Epithelial cell of proximal tubule (primary cell): ENCODE measurements around the gene BCL3. TPM values are rescaled to one million over a fixed set of nuclear protein-coding genes. Genes with fewer than 3 reads are reported as not detected.

ENCODE experiments used
- DNase-seq: peaks from one replicate; pipeline ENCODE4 v3.0.0-alpha.2; 2011; ENCODE audit warnings: low read depth
- H3K4me3 ChIP-seq: 2 replicates; pipeline ENCODE4 v1.5.1; 2011; ENCODE audit warnings: low read depth, mild to moderate bottlenecking, low read length
- total RNA-seq: library from RNA; depleted of rRNA; stranded (reverse); fragments of >200 nt; gene quantifications from 2 replicates; pipeline ENCODE4 v1.2.3, GENCODE V29; 2015
- TF ChIP-seq, protein P1 (sequence below): conservative IDR thresholded peaks from 2 replicates; pipeline ENCODE4 v1.5.1; 2012; ENCODE audit warnings: low read depth, mild to moderate bottlenecking, low read length

The BCL3 gene
- total RNA-seq, 1 donor from 2014 or later: 49.3 TPM

DNA sequence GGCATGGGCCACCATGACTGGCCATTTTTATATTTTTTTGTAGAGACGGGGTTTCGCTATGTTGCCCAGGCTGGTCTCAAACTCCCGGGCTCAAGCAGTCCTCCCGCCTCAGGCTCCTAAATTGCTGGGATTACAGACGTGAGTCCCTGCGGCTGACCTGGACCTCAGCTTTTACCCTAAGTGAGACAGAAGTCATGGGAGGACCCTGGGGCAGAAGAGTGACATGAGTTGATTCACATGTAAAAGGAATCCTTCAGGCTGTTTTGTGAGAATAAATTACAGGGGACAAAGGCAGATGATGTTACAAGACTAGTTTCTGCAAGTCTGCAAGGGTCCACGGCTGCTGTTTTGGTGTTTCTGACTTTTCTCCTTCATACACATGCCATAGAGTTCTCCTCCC is 57.8 kb downstream of the BCL3 start:
- no peak for DNase-seq
- TF ChIP-seq, protein P1, sequence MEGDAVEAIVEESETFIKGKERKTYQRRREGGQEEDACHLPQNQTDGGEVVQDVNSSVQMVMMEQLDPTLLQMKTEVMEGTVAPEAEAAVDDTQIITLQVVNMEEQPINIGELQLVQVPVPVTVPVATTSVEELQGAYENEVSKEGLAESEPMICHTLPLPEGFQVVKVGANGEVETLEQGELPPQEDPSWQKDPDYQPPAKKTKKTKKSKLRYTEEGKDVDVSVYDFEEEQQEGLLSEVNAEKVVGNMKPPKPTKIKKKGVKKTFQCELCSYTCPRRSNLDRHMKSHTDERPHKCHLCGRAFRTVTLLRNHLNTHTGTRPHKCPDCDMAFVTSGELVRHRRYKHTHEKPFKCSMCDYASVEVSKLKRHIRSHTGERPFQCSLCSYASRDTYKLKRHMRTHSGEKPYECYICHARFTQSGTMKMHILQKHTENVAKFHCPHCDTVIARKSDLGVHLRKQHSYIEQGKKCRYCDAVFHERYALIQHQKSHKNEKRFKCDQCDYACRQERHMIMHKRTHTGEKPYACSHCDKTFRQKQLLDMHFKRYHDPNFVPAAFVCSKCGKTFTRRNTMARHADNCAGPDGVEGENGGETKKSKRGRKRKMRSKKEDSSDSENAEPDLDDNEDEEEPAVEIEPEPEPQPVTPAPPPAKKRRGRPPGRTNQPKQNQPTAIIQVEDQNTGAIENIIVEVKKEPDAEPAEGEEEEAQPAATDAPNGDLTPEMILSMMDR: no peak
- no peak overlapping the region for H3K4me3 ChIP-seq

DNA sequence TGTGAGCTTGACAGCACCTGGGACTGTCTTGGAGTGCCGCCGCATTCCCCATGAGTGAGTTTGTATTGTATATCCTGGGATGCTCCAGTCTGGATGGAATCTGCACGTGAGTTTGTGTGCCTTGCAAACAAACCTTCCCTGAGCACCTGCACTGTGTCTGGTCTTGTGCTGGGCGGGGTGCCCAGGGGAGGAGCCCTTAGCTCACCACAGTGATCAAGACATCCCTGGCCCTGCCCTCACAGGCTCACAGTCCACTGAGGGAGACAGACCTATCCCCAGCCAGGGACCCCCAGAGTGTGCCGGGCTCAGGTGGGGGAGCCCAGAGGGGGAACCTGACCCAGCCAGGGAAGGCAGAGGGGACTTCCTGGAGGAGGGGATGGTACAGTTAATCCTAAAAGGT is 58.7 kb downstream of the BCL3 start:
- no peak for DNase-seq
- TF ChIP-seq, protein P1: no peak
- H3K4me3 ChIP-seq: no peak overlapping the region

DNA sequence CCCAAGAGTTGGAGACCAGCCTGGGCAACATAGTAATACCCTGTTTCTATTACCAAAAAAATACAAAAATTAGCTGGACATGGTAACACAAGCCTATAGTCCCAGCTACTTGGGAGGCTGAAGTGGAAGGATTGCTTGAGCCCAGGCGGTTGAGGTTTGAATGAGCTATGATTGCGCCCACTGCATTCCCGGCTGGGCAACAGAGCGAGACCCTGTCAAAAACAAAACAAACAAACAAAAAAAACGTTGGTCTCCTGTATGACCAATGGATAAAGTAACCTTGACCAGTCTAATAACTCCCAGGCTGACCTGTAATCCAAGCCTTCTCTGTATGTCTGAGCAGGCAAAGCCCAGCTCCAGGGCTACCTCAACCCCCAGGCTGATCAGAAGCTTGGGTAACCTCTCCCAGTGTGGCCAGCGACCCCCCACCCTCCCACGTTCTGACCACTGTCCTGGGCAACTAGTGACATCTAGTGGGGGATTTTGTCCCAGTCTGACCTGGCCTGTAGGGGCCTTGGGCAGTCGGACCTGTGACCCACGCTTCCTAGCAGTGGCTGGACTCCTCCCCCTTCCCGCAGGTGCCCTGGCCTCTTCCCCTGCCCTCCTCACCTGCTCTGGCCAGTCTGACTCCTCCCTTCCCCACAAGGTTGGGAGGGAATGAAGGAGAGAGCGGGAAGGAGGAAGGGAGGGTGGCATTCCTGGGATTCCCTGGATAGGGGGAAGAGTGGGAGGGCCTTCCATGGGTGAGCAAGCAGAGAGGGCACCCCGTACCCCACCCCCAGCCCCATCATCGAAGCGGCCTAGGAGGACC is 59.3 kb downstream of the BCL3 start:
- DNase-seq: peak; percentile 31
- no peak overlapping the region for H3K4me3 ChIP-seq
- TF ChIP-seq, protein P1: peak; percentile 60

DNA sequence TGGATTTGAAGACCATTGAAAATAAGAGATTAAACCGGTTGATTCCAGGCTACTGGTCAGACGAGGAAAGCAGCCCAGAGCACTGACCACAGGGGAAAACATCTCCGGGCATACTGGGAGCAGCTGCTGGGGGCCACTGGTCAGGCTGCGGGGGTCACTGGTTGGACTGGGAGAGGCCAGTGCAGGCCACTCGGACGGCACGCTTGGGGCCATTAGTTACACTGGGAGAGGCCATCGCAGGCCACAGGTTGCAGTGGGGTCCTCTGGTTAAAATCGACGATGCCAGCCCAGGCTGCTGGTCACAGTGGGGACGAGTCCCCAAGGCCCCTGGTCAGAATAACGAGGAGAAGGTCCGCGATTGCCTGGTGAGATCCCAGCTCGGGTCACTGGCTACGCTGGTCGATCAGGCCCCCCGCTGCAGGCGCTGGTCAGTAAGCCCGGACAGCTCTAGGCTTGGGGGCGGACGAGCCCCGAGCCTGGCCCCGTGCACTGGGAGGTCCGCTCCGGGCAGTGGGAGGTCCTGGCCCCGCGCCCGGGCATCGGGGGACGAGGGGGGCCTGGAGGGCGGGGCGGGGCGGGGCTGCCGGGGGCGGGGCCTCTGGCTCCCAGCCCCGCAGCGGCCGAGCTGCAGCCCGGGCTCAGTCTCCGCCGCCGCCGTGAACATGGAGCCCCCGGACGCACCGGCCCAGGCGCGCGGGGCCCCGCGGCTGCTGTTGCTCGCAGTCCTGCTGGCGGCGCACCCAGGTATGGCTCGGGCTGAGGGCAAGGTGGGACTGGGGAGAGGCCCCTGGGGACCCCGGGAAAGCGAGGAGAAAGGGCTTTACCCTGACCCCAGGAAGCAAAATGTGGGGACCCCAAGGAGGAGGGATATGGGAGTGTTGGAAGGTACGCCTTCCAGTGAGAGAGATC is 60.2 kb downstream of the BCL3 start, which contains the start of gene BCAM:
Gene BCAM (plus strand): TSS at position 641 of the 909 bp plus-strand sequence. CDS start 22 bp downstream, at position 663.
- DNase-seq: no peak
- TF ChIP-seq, protein P1: no peak
- H3K4me3 ChIP-seq: peak within 1 kb of the TSS; percentile 67

Other genes with a start within 250 kb of the BCL3 start
- gene ZNF180, start 248.2 kb upstream of the BCL3 start, total RNA-seq: 4.6 and 5.1 TPM in 2 replicates
- gene CEACAM20, start 219.0 kb upstream of the BCL3 start, total RNA-seq: not detected in 2 replicates
- gene IGSF23, start 135.1 kb upstream of the BCL3 start, total RNA-seq: 0.12 TPM in 1 of 2 replicates, not detected in the other
- gene PVR, start 104.8 kb upstream of the BCL3 start, total RNA-seq: 116 and 153 TPM in 2 replicates
- gene CEACAM19, start 77.2 kb upstream of the BCL3 start, total RNA-seq: 2.7 and 4.6 TPM in 2 replicates
- not detected in 2 replicates for gene CEACAM16, start 49.6 kb upstream of the BCL3 start, total RNA-seq
- 16.1 and 27.2 TPM in 2 replicates for gene CBLC, start 29.2 kb downstream of the BCL3 start, total RNA-seq
- 7.7 and 27.7 TPM in 2 replicates for gene BCAM, start 60.4 kb downstream of the BCL3 start, total RNA-seq
- 216 and 264 TPM in 2 replicates for gene NECTIN2, start 97.6 kb downstream of the BCL3 start, total RNA-seq
- 99.1 and 229 TPM in 2 replicates for gene TOMM40, start 142.5 kb downstream of the BCL3 start, total RNA-seq
- 5.9 and 46.2 TPM in 2 replicates for gene APOE, start 157.1 kb downstream of the BCL3 start, total RNA-seq
- 11.4 and 12.3 TPM in 2 replicates for gene APOC1, start 165.9 kb downstream of the BCL3 start, total RNA-seq
- gene APOC4, start 193.5 kb downstream of the BCL3 start, total RNA-seq: not detected in 2 replicates
- not detected in 2 replicates for gene APOC2, start 197.3 kb downstream of the BCL3 start, total RNA-seq
- 39.6 and 56.3 TPM in 2 replicates for gene CLPTM1, start 206.7 kb downstream of the BCL3 start, total RNA-seq